H9 (cell line): Measurements from ENCODE around the gene MB. TPM values are rescaled to one million over a fixed set of nuclear protein-coding genes. Genes with fewer than 3 reads are reported as not detected.

ENCODE experiments used
- DNase-seq: peaks from one replicate; pipeline ENCODE4 v3.0.0-alpha.2; 2017
- H2AFZ ChIP-seq: one replicate; pipeline ENCODE4 v1.6.1; 2013; ENCODE audit warnings: mild to moderate bottlenecking, low read length, control low read depth, moderate library complexity
- H2AK5ac ChIP-seq: 2 replicates; pipeline ENCODE4 v1.6.1; 2013; ENCODE audit warnings: low read length, control low read depth, mixed read lengths; ENCODE audit not compliant: insufficient read length
- H2BK120ac ChIP-seq: one replicate; pipeline ENCODE4 v1.6.1; 2013; ENCODE audit warnings: low read depth, mild to moderate bottlenecking, low read length, control low read depth, inconsistent platforms; ENCODE audit not compliant: poor library complexity, severe bottlenecking
- H2BK12ac ChIP-seq: 2 replicates; pipeline ENCODE4 v1.6.1; 2013; ENCODE audit warnings: low read length, control low read depth, mixed read lengths, low read depth; ENCODE audit not compliant: insufficient read length
- H2BK15ac ChIP-seq: 2 replicates; pipeline ENCODE4 v1.6.1; 2013; ENCODE audit warnings: low read depth, low read length, control low read depth
- H2BK20ac ChIP-seq: one replicate; pipeline ENCODE4 v1.6.1; 2013; ENCODE audit warnings: low read depth, mild to moderate bottlenecking, low read length, control low read depth, inconsistent platforms; ENCODE audit not compliant: poor library complexity, severe bottlenecking
- H2BK5ac ChIP-seq: 2 replicates; pipeline ENCODE4 v1.6.1; 2013; ENCODE audit warnings: low read length, control low read depth, mixed read lengths; ENCODE audit not compliant: insufficient read length
- H3K14ac ChIP-seq: 2 replicates; pipeline ENCODE4 v1.6.1; 2013; ENCODE audit warnings: low read length, control low read depth; ENCODE audit not compliant: insufficient read depth
- H3K18ac ChIP-seq: 2 replicates; pipeline ENCODE4 v1.6.1; 2013; ENCODE audit warnings: low read depth, mild to moderate bottlenecking, mixed read lengths, low read length, control low read depth; ENCODE audit not compliant: insufficient read length
- H3K23ac ChIP-seq: 2 replicates; pipeline ENCODE4 v1.6.1; 2013; ENCODE audit warnings: low read length, control low read depth, mixed read lengths, low read depth; ENCODE audit not compliant: insufficient read length
- H3K23me2 ChIP-seq: 2 replicates; pipeline ENCODE4 v1.6.1; 2013; ENCODE audit warnings: low read depth, mild to moderate bottlenecking, mixed read lengths, low read length, control low read depth; ENCODE audit not compliant: insufficient read length, poor library complexity, severe bottlenecking
- H3K27ac ChIP-seq: 2 replicates; pipeline ENCODE4 v1.5.1; 2013; ENCODE audit warnings: low read length, control low read depth, mixed read lengths, low read depth; ENCODE audit not compliant: insufficient read length
- H3K27me3 ChIP-seq: 2 replicates; pipeline ENCODE4 v1.6.1; 2013; ENCODE audit warnings: low read length, control low read depth, inconsistent platforms; ENCODE audit not compliant: insufficient read depth
- H3K4ac ChIP-seq: 2 replicates; pipeline ENCODE4 v1.6.1; 2013; ENCODE audit warnings: low read depth, mild to moderate bottlenecking, control low read depth, inconsistent platforms, low read length, moderate library complexity
- H3K4me1 ChIP-seq: 2 replicates; pipeline ENCODE4 v1.6.1; 2013; ENCODE audit warnings: low read length, control low read depth, inconsistent platforms; ENCODE audit not compliant: insufficient read depth
- H3K4me2 ChIP-seq: 2 replicates; pipeline ENCODE4 v1.6.1; 2013; ENCODE audit warnings: low read length, control low read depth, mixed read lengths; ENCODE audit not compliant: insufficient read length, insufficient read depth
- H3K56ac ChIP-seq: 2 replicates; pipeline ENCODE4 v1.6.1; 2013; ENCODE audit warnings: low read depth, mild to moderate bottlenecking, mixed read lengths, low read length, control low read depth; ENCODE audit not compliant: insufficient read length
- H3K79me1 ChIP-seq: 2 replicates; pipeline ENCODE4 v1.6.1; 2013; ENCODE audit warnings: low read depth, mild to moderate bottlenecking, moderate library complexity, low read length, control low read depth, inconsistent platforms; ENCODE audit not compliant: insufficient read depth, poor library complexity, severe bottlenecking
- H3K79me2 ChIP-seq: 2 replicates; pipeline ENCODE4 v1.6.1; 2013; ENCODE audit warnings: low read length, control low read depth, inconsistent platforms; ENCODE audit not compliant: insufficient read depth
- H3K9ac ChIP-seq: 2 replicates; pipeline ENCODE4 v1.6.1; 2013; ENCODE audit warnings: low read length, control low read depth, mixed read lengths; ENCODE audit not compliant: insufficient read length; ENCODE audit errors: extremely low read depth
- H3K9me3 ChIP-seq: one replicate; pipeline ENCODE4 v1.6.1; 2013; ENCODE audit warnings: low read depth, low read length, inconsistent platforms; ENCODE audit not compliant: control insufficient read depth
- H3T11ph ChIP-seq: one replicate; pipeline ENCODE4 v1.6.1; 2013; ENCODE audit warnings: mild to moderate bottlenecking, low read length, control low read depth, inconsistent platforms
- H4K20me1 ChIP-seq: one replicate; pipeline ENCODE4 v1.6.1; 2013; ENCODE audit not compliant: control insufficient read depth, insufficient read length, insufficient read depth
- H4K5ac ChIP-seq: 2 replicates; pipeline ENCODE4 v1.6.1; 2013; ENCODE audit warnings: low read depth, mild to moderate bottlenecking, mixed read lengths, low read length, control low read depth; ENCODE audit not compliant: insufficient read length
- H4K8ac ChIP-seq: replicated peaks from 2 replicates; pipeline ENCODE4 v1.6.1; 2013; ENCODE audit warnings: low read length, control low read depth, mixed read lengths, low read depth; ENCODE audit not compliant: insufficient read length
- H4K91ac ChIP-seq: 2 replicates; pipeline ENCODE4 v1.6.1; 2013; ENCODE audit warnings: low read depth, mild to moderate bottlenecking, moderate library complexity, mixed read lengths, low read length, control low read depth; ENCODE audit not compliant: insufficient read length
- H3K27ac Mint-ChIP-seq, 3 experiments: 2 replicates in 2 of 3; 3 replicates in 1 of 3; pipeline ENCODE4 v1.8.0; 2020 to 2021; ENCODE audit warnings: mixed read lengths in 3 of 3, mild to moderate bottlenecking in 1 of 3, moderate library complexity in 1 of 3
- H3K27me3 Mint-ChIP-seq: 2 replicates; pipeline ENCODE4 v1.8.0; 2021; ENCODE audit warnings: low read depth, mild to moderate bottlenecking, moderate library complexity, mixed read lengths
- H3K36me3 Mint-ChIP-seq, 3 experiments: 2 replicates in 2 of 3; 3 replicates in 1 of 3; pipeline ENCODE4 v1.8.0; 2020 to 2021; ENCODE audit warnings: low read depth in 3 of 3, mixed read lengths in 3 of 3; ENCODE audit not compliant: insufficient read depth in 1 of 3
- H3K4me1 Mint-ChIP-seq, 2 experiments: 2 replicates each; pipeline ENCODE4 v1.8.0; 2020; ENCODE audit warnings: mixed read lengths in 2 of 2
- H3K4me3 Mint-ChIP-seq, 2 experiments: 2 replicates in 1 of 2; 3 replicates in 1 of 2; pipeline ENCODE4 v1.8.0; 2020 to 2021; ENCODE audit warnings: mild to moderate bottlenecking in 2 of 2, mixed read lengths in 2 of 2, moderate library complexity in 1 of 2
- H3K9me3 Mint-ChIP-seq, 2 experiments: 2 replicates in 1 of 2; 3 replicates in 1 of 2; pipeline ENCODE4 v1.8.0; 2020; ENCODE audit warnings: mild to moderate bottlenecking in 2 of 2, mixed read lengths in 2 of 2, moderate library complexity in 1 of 2
- CTCF ChIP-seq: fragments of 200-600 bp; sonication (generic); conservative IDR thresholded peaks from 3 replicates; pipeline ENCODE4 v1.8.0; 2021; ENCODE audit warnings: antibody characterized with exemption, mild to moderate bottlenecking
- WGBS: extraction: QIAGEN DNeasy Blood & Tissue Kit; methylation state at CpG from one replicate; pipeline ENCODE4 v1.1.7; 2013; ENCODE audit warnings: missing lambda C conversion rate, low lambda C conversion rate, mixed read lengths; ENCODE audit not compliant: insufficient read length; ENCODE audit errors: extremely low coverage; 5-methylcytosine and 5-hydroxymethylcytosine counted together
- total RNA-seq: library from RNA; stranded (reverse); gene quantifications from 2 replicates; pipeline ENCODE4 v1.2.1, GENCODE V29; 2021

Gene MB
- total RNA-seq, 1 experiment from 2014 or later = 0.55 TPM

- no peak overlapping the region for H3K9ac ChIP-seq
- no peak overlapping the region for H2BK15ac ChIP-seq
- WGBS = no CpG with 5 or more reads among the region's 9 CpGs
- no peak overlapping the region for H2BK20ac ChIP-seq
- H3K27me3 ChIP-seq = no peaks in the 10 kb centered on the region
- DNase-seq = peak; percentile 84
- H4K5ac ChIP-seq = no peak overlapping the region
- no peak overlapping the region for H2BK12ac ChIP-seq
- Mint-ChIP-seq H3K27ac (no peak overlapping the region), H3K4me3 (0 out of 5 replicates have a peak overlapping the region, but pooled peaks of 1 of the 2 experiments have one; percentile 4), H3K36me3 (no peaks in the 10 kb centered on the region), H3K4me1 (peaks cover 11 to 19% of the 10 kb centered on the region in 2 experiments), H3K9me3 (no peaks in the 10 kb centered on the region), H3K27me3 (no peaks in the 10 kb centered on the region; the same call in 1 of the 2 replicates)
- H2AFZ ChIP-seq = no peak overlapping the region
- no peak overlapping the region for H3K23ac ChIP-seq
- H3K9me3 ChIP-seq = no peaks in the 10 kb centered on the region
- no peaks in the 10 kb centered on the region for H3K4me1 ChIP-seq
- no peaks in the 10 kb centered on the region for H3K79me2 ChIP-seq
- TF ChIP-seq CTCF = no peak
- H3K4me2 ChIP-seq = no peak overlapping the region
- no peak overlapping the region for H3T11ph ChIP-seq
- no peak overlapping the region for H4K91ac ChIP-seq
- peaks cover 2% of the 10 kb centered on the region for H3K23me2 ChIP-seq
- no peak overlapping the region for H3K18ac ChIP-seq
- H4K8ac ChIP-seq = no peak overlapping the region
- no peak overlapping the region for H3K14ac ChIP-seq
- no peak overlapping the region for H3K56ac ChIP-seq
- H2BK5ac ChIP-seq = no peak overlapping the region
- H3K27ac ChIP-seq = no peak overlapping the region
- H3K79me1 ChIP-seq = no peaks in the 10 kb centered on the region
- no peaks in the 10 kb centered on the region for H4K20me1 ChIP-seq
- H3K4ac ChIP-seq = no peak overlapping the region
- H2BK120ac ChIP-seq = no peak overlapping the region
- H2AK5ac ChIP-seq = no peak overlapping the region
Observed at GRCh38 chr22:35622191-35622913, 5.2 kb upstream of the MB start.
